Lower lobe of right lung (tissue), 2 donors: Measurements from ENCODE around the gene SLC17A9. TPM values are rescaled to one million over a fixed set of nuclear protein-coding genes. Genes with fewer than 3 reads are reported as not detected.
A peak's percentile ranks its signal among the peaks of the same experiment; 100 is the strongest.

Experiments
- ATAC-seq, 2 donors: fragments of 200-7000 bp; cut with Tn5 transposase; one replicate each; pipeline ENCODE4 v1.9.1; 2020 to 2022; ENCODE audit warnings: mild to moderate bottlenecking in 2 of 2, moderate library complexity in 2 of 2
- DNase-seq: peaks from one replicate; pipeline ENCODE4 v3.0.0-alpha.2; 2020
- H3K27ac ChIP-seq: fragments of 200-600 bp; one replicate; pipeline ENCODE4 v1.8.0; 2022
- H3K27me3 ChIP-seq: fragments of 200-600 bp; one replicate; pipeline ENCODE4 v1.8.0; 2022; ENCODE audit warnings: low read depth
- H3K36me3 ChIP-seq: fragments of 200-600 bp; one replicate; pipeline ENCODE4 v1.8.0; 2022; ENCODE audit warnings: mild to moderate bottlenecking
- H3K4me1 ChIP-seq: fragments of 200-600 bp; one replicate; pipeline ENCODE4 v1.8.0; 2022
- H3K4me3 ChIP-seq: fragments of 200-600 bp; one replicate; pipeline ENCODE4 v1.8.0; 2022; ENCODE audit warnings: mild to moderate bottlenecking
- H3K9me3 ChIP-seq: fragments of 200-600 bp; one replicate; pipeline ENCODE4 v1.8.0; 2022
- intact Hi-C: fragments of 100-400 bp; cut with DNase I; formaldehyde crosslinking; loops from one replicate; pipeline ENCODE4 v1.11.0; 2022
- total RNA-seq: library from RNA; stranded (reverse); fragmentation: NEBNext Ultra II Directional; extraction: Animal tissue kit (Norgen Biotek cat#: 25700); gene quantifications from one replicate; pipeline ENCODE4 v1.2.1, GENCODE V29; 2021
- TF ChIP-seq, protein P1 (sequence below): fragments of 200-600 bp; IDR thresholded peaks from one replicate; pipeline ENCODE4 v1.8.0; 2022; ENCODE audit warnings: antibody characterized with exemption, mild to moderate bottlenecking
- donor health status: DM: no; HTN: yes; CAD: no; lungs with severe emphysema.

SLC17A9 gene
- total RNA-seq, 1 donor from 2014 or later = 10.4 TPM

- Histone ChIP-seq H3K27me3 (no peaks in the 10 kb centered on the region), H3K36me3 (peaks cover 100% of the 10 kb centered on the region), H3K27ac (no peak overlapping the region), H3K9me3 (no peaks in the 10 kb centered on the region), H3K4me3 (no peak overlapping the region), H3K4me1 (no peaks in the 10 kb centered on the region)
- intact Hi-C loops = no loop called here
- TF ChIP-seq, protein P1, sequence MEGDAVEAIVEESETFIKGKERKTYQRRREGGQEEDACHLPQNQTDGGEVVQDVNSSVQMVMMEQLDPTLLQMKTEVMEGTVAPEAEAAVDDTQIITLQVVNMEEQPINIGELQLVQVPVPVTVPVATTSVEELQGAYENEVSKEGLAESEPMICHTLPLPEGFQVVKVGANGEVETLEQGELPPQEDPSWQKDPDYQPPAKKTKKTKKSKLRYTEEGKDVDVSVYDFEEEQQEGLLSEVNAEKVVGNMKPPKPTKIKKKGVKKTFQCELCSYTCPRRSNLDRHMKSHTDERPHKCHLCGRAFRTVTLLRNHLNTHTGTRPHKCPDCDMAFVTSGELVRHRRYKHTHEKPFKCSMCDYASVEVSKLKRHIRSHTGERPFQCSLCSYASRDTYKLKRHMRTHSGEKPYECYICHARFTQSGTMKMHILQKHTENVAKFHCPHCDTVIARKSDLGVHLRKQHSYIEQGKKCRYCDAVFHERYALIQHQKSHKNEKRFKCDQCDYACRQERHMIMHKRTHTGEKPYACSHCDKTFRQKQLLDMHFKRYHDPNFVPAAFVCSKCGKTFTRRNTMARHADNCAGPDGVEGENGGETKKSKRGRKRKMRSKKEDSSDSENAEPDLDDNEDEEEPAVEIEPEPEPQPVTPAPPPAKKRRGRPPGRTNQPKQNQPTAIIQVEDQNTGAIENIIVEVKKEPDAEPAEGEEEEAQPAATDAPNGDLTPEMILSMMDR = no peak
- DNase-seq = peak; percentile 26
- ATAC-seq = no peak
These were observed 45.7 kb upstream of the SLC17A9 start for GRCh38 chr20:62906647-62907375.

GRCh38 chr20:62907384-62908317 is 44.9 kb upstream of the SLC17A9 start:
- no peaks in the 10 kb centered on the region for H3K9me3 ChIP-seq

DNA sequence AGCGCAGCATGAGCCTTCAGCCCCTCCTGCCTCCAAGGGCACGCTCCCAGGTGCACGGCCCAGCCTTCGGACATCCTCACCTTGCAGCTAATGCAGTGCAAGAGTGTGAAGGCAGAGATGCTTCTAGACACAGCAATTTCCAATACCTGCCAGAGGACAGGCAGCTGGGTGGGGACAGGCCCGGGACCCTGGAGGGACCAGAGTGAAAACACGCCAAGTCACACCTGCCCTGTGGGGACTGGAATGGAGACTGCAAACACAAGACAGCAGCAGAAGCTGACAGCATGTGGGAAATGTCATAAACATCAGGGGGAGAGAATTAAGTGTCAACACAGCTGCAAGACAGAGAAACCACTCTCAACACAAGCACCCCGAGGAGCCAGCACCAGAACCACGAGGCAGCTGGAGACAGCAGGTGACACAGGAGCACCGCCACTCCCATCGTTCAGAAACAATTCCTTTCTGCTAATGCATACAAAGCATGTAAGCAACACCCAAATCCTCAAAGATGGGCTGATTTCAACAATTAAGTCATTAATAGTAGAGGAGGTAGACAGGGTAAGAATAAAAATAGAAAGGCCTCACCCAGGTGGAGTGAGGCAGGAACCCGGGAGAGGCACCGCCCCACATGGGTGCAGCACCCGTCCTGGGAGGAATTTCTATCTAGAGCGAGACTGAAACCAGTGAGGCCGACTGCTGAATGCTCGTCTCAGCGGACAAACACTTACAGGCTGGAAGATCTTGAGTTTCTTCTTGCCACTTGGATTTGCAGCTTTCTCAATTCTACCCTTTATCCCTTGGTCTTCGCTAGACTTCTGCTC is 43.3 kb upstream of the SLC17A9 start:
- peaks cover 15% of the 10 kb centered on the region for H3K4me1 ChIP-seq
- intact Hi-C loops = no loop called here
- DNase-seq = peak; percentile 25
- no peaks in the 10 kb centered on the region for H3K9me3 ChIP-seq
- TF ChIP-seq, protein P1 = no peak
- no peak for ATAC-seq
- peaks cover 100% of the 10 kb centered on the region for H3K36me3 ChIP-seq
- no peak overlapping the region for H3K27ac ChIP-seq
- H3K4me3 ChIP-seq = no peak overlapping the region
- no peaks in the 10 kb centered on the region for H3K27me3 ChIP-seq

More at GRCh38 chr20:62907384-62908317, 44.9 kb upstream of the SLC17A9 start:
- DNase-seq (peak; percentile 41), ATAC-seq (peak in 1 of 2 donors; percentile 35)
- intact Hi-C loops = no loop called here
- H3K4me1 ChIP-seq = no peaks in the 10 kb centered on the region
- H3K27me3 ChIP-seq = no peaks in the 10 kb centered on the region
- TF ChIP-seq, protein P1 = peak; percentile 45
- H3K36me3 ChIP-seq = peaks cover 100% of the 10 kb centered on the region
- no peak overlapping the region for H3K4me3 ChIP-seq
- no peak overlapping the region for H3K27ac ChIP-seq

DNA sequence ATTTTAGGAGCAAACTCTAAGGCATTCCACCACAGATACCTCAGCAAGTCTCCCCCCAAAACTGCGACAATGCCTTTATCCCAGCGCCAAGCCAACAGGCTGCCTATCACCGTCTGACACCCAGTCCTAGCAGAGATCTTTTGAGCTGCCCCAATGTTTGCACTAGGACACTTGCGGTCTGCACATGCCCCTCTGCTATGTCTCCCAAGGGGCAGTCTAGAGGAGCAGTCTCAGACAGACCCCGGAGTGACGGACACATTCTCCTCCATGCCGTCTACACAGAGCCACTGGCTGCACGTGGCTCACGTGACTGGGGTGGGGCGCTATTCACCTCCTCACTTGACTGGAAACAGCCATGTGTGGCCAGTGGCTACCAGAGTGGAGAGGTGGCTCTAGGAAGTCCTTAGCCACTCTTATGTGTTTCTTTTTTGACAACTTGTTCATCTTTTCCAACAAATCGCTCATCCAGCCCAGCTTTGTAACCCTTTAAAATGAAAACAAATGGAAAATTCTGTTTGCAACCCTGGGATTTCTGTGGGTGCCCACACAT is 42.2 kb upstream of the SLC17A9 start:
- Histone ChIP-seq H3K4me3 (no peak overlapping the region), H3K4me1 (peaks cover 26% of the 10 kb centered on the region), H3K36me3 (peaks cover 89% of the 10 kb centered on the region), H3K27ac (no peak overlapping the region), H3K27me3 (no peaks in the 10 kb centered on the region), H3K9me3 (no peaks in the 10 kb centered on the region)
- ATAC-seq (no peak), DNase-seq (peak; percentile 8)
- TF ChIP-seq, protein P1 = no peak
- intact Hi-C loops = no loop called here
